GM21619 (cell line): ENCODE data around the gene ZBTB16.
"Not testable (repeated sequence)": the region's sequence is repeated elsewhere in the genome, so short reads cannot be mapped to it uniquely, and the experiment has no call there.

Experiments used
- ATAC-seq: cut with Tn5 transposase; IDR thresholded peaks from one replicate; pipeline ENCODE4 v1.9.1; 2021; ENCODE audit not compliant: unreplicated experiment

ZBTB16 gene

DNA sequence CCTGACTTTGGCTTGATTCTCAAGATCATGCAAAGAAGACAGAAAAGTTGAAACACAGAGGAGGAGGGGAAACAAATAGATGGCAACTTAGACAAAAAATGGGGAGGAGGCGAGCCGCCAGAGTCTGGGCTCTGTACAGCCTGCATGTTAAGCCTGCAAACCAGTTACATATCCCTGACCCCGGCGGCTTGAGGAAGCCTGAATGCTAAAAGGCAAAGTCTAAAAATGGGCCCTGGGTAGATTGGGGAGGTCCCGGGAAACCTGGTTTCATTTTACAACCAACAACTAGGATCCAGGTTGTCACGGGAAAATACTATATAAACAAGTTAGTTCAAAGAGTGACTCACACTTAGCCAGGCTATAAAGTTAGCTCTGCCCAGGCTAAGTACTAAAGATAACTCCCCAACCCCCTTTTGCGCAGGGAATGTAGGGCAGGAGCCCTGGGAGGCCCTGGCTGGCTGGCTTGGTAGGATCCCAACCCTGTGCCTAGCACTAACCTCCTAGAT is 18.8 kb upstream of the ZBTB16 start:
- ATAC-seq: no peak

DNA sequence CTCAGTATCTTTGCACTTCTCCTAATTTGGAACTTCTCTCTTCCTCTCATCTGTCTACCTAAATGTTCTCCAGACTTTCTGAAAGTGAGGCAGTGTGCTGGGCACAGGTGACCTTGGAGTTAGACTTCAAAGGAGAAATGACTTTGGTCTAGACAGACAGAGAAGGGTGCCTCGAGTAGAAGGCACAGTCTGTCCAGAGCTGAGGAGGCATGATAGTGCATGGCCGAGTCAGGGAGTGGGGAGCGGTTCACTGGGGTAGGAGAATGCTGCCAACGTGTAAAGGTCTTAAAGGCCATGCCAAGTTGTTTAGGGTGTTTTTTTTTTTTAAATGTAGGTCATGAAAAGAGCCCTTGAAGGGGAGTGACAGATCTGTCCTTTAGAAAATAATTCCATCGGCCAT is 17.3 kb upstream of the ZBTB16 start:
- ATAC-seq: no peak

DNA sequence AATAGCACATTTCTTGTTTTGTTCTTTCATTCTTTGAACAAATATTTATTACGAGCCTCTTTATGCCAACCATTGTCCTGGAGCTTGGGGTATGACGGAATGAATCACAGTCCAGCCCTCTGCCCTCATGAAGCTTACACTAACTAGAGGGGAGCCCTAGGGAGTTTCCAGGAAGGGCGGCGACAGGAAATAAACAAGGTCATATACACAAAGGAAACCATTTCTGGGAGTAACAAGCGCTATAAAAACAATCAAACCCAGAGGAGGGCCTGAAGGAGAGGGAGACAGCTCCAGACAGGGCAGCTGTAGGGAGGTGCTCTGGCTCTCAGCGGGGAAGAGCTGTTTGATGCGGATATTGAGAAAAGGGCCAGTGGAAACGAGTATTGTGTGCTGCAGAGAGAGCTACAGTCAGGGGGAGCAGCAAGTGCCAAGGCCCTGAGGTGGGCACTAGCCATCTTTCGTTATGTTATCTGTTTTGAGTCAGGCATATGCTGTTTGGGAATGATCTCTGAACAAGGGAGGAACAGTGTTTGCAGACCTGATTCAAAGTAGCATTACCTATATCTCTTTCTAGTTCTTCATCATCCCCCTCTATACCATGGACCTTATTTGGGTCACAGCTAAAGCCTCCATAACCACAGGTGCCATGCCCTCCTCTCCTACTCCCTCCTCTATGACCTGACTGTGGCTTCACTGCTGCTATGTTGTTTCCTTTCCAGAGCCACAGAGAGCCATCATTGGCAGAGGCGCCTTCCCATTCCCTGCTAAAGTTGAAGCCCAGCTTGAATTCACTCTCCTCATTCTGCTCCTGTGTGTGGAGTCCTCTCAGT is 15.3 kb upstream of the ZBTB16 start:
- no peak for ATAC-seq

DNA sequence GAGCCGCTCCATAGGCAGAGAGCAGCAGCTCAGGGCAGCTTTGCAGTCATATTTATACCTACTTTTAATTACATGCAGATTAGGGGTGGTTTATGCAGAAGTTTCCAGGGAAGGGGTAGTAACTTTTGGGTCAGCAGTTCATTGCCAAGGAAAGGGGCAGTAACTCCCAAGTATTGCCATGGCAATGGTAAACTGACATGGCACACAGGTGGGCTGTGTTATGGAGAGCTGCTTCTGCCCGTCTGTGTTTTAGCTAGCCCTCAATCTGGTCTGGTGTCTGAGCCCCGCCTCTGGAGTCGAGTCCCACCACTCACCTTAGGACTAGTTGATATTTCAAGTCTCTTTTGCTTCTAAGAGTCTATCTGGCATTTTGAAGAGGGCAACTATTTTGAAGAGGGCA is 12.2 kb upstream of the ZBTB16 start:
- ATAC-seq: no peak

DNA sequence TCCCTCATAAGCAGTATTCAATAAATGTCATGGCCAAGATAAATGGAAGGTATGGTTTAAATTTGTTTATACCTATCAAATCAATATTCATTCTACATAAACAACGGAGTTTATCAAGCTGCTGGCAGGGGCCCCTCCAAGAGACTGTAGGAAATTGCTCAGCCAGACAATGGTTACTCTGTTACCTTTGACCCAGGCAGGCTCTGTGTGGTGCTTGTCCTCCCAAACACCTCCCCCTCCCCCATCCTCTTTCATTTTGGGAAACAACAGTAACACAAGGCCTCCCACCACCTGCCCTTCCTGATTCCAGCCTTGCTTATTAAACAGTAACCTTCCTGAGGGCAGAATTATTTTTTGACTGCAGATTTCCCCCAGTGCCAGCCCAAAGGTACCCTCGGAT is 10.5 kb upstream of the ZBTB16 start:
- ATAC-seq: no peak

DNA sequence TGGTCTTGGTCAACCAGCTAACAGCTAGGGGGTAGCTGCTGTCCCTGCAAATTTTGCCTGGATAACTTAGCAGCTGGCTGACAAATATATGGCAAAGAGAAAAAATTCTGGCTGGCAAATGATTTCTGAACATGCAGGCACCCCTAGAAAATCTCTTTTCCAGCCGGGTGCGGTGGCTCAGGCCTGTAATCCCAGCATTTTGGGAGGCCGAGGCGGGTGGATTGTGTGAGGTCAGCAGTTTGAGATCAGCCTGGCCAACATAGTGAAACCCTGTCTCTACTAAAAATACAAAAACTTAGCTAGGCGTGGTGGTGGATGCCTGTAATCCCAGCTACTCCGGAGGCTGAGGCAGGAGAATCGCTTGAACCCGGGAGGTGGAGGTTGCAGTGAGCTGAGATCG is 9.7 kb upstream of the ZBTB16 start:
- ATAC-seq: not testable (repeated sequence)

DNA sequence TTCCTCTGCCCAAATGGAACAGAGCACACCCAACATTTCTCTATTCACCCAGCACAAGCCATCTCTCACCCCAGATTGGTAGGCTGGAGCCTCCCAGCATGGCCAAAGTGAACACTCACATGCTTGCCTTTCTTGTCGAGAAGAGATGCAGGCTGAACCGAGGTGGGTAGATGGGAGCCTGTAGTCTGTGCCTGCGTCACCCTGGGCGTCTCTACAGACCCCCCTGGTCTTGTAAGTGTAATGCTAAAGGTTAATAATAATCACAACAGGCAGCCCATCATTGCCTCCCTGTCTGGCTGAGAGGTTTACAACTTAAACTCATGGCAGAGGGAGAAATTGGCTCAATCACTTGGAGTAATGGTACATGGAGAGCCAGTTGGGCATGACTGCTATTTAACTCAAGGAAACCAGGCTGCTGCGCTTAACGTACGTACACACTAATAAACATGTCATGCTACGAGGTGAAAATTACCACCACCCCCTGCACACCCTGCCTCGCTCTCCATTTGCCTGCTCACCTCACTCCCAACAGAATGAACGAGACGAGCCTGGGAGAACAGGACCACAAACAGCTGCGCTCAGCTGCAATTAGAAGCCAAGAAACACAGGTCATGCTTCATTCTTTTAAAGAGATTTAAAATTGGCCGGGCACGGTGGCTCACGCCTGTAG is 9.1 kb upstream of the ZBTB16 start:
- ATAC-seq: no peak

DNA sequence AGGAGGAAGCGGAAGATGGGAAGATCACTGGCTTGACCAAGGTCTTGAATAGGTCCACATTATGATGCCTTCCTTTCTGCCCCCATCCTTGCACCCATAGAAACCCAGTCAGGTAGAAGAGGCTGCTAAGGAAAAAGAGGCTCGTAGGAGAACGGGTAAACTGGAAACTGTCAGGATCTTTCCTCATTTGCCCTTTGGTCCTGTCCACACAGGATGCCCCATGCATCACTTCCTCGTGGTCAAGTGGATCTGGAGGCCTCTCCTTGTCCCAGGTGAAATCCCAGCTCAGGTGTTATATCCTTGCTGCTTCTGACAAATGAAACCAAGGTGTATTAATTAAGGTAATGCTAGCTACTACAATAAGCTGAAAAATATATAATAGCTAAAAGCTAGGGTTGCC is 8.0 kb upstream of the ZBTB16 start:
- no peak for ATAC-seq

DNA sequence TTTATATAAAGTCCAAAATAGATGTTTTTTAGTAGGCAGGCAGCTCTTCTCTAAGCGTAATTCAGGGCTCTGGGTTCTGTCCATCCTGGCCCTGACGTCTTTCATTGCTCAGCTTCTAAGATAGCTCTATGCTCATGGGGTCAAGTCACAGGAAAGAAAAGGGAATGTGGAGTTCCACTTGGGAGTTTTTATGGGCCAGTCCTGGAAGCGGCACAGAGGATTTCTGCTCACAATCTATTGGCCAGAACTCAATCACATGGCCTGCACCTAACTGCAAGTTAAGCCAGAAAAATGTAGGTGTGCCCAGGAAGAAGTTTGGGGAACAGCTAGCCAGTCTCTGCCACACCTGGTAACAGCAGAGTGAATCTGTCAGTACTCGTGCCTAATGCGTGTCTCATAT is 7.4 kb upstream of the ZBTB16 start:
- no peak for ATAC-seq

DNA sequence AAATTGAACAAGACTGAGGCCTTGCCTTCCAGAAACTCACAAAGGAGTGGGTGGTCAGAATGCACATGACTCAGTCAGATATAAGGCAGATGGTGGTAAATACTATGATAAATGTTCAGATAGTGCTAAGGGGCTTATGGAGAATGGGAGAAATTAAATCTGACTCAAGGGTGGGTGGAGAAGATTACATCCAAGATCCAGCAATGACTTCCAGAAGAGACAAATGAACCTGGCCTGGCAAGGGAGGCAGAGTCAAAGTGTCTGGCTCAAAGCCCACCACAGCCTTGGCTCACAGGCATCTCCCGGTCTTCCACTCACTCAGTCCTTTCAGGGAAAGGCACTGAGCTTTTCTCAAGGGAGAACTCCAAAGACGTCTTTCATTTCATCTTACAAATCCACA is 6.1 kb upstream of the ZBTB16 start:
- no peak for ATAC-seq

DNA sequence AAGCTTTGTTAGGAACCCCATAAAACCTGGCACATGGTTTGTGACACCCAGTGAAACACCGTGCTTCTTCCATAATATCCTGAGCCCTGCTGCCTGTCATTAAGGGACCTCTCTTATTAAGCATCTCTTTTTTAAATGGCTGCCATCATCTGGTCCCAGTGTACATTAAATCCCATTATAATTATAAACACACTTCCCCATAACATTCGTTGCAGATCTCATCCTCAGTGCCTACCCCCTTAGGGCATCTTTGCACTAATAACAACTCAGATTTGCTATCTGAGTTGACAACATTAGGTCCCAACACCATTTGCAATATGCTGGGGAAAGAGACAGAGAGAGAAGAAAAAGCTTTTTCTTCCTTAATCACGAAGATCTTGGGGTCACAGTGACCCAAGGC is 4.7 kb upstream of the ZBTB16 start:
- ATAC-seq: no peak

DNA sequence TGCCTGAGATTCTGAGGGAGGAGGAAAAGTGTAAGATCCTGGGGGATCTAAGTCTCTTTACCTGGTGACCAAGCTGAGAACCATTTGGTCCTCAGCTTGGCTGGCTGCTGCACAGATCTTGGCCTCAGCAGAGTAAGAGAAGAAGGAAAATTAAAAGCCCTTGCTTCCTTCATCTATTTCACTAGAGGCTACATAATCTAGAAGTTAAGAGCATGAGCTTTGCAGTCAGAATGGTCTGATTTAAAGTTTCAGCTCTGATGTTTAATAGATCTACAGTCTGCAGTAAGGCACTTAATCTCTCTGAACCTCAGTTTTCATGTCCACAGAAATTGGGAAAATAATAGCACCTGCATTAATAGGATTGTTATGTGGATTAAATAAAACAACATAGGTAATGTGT is 3.1 kb upstream of the ZBTB16 start:
- no peak for ATAC-seq

DNA sequence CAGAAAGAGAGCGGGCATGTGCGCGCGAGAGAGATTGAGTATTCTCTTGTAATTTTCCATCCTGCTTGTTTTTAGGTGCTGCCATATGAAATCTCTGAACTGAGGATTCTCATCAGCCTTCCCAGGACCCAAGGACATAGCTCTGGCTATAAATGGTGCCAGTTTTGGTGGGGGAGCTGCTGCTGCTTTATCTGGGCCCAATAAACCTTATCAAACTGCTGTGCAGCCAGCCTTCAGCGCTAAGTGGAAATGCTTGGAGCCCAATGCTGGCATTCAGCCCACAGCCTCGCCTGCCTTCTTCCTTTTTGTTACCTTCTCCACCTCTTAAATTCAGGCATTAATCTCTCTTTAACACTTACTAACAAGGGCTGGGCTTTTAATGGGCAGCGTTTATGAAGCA is 2.4 kb upstream of the ZBTB16 start:
- ATAC-seq: no peak

DNA sequence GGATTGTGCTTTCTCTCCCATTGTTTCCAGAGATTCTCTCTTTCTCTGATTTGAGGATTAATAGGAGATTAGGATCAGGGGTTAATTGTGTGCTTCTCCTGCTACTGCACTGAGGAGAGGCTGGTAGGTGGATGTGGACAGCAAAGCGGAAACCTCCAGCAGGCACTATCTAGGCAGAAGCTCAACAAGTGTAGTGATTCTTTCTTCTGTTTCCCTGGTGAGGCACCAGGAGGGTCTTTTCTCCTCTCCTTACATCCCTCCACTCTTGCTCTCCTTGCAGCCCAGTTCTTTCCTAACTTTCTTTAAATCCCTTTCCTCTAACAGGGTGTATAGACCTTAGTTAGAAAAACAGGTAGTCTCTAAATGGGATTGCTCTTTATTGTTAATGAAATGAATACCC is 1.9 kb upstream of the ZBTB16 start:
- ATAC-seq: no peak

DNA sequence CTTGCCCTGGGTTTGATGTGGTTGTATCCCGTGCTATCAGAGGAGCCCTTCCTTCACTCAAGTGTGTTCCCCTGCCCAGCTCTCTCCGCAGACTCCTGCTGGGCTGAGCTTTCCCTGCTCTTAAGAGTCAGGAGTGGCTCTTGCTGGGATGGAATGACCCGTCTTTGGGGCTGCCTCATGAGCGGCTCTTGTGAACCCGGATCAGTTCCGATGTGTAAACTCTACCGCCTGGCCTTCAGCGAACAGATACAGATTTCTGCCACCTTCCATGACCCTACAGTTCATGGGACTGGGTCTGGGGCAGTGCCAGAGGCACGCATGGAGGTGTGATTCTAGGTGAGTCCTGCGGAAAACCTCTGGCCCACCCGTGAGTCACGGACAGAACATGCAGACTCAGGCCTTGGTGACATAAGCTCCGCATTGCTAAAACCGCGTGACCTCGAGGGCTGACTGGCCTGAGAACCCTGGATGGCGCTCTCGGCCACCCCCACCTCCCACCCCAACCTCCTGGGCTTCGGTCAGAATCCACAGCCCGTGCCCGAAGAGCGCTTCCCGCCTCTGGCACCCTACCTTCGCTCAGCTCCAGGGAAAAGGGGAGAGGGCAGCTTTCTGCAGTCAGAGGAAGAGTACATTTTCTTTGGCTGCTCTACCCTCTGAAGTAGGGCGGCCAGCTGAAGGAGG is 1.3 kb upstream of the ZBTB16 start:
- no peak for ATAC-seq

DNA sequence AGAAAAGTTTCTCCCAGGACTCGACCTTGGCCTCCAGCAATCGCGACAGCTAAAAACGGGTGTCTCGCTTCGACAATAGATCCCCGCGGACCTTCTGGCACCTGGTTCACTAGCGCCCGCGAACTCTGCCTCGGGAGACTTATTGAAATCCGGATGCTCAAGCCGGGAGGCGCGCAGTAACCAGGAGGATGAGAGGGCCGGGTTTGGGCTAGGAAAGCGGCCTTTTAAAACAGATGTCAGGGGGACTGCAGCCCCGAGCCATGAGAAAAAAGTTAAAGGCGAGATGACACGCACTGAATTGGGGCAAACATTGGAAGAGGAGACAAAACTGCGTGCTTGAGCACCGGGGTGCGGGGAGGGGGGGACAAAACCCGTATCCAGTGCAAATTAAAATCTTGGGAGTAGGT is 637 bp upstream of the ZBTB16 start:
- ATAC-seq: no peak

DNA sequence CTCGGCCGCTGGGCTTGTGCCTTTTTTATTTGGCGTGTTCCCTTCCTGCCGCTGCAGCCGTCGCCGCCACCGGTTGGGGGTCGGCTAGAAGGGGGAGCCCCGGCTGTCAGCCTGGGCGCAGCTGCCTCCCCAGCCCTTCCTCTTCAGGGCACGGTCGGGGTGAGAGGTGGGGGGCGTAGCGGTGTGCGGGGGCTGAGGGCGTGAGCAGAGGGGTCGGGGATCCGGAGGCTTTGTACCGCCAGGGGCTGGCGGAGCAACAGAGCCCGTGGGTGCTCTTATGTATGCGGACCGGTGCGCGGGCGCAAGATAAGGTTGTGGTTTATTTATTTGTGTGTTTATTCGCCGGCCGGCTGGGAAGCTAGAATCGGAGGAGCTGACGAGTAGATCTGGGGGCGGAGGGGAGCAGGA is 477 bp downstream of the ZBTB16 start:
- no peak for ATAC-seq

DNA sequence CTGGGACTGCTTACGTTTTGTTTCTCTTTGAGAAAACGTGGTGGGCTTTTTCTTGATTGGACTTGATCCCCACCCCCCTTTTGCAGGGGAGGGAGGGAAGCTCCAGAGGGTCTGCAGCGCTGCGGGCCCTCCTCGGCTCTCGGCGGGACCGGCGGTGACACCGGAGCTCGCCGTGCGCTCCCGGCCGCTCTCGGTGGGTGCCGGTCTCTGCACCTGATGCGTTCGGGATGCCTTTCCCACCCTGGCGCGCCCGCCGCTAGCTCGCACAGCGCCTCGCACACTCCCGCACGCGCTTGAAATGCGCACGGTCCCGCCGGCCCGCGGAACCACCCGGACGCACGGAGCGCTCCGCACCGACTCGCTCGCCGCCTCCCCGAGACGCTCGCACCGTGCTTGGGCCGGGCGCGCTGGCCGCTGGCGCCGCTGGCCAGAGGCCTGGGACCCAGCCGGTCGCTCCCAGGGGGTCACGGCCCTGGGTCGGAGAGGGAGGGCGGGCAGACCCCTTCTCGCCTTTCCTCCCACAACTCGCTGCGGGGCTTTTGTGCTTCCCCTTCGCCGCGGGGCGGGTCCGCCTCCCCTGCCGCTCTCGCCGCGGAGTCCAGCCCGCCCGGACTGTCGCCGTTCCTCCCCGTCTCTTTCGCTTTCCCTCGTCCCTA is 1.0 kb downstream of the ZBTB16 start:
- ATAC-seq: no peak

DNA sequence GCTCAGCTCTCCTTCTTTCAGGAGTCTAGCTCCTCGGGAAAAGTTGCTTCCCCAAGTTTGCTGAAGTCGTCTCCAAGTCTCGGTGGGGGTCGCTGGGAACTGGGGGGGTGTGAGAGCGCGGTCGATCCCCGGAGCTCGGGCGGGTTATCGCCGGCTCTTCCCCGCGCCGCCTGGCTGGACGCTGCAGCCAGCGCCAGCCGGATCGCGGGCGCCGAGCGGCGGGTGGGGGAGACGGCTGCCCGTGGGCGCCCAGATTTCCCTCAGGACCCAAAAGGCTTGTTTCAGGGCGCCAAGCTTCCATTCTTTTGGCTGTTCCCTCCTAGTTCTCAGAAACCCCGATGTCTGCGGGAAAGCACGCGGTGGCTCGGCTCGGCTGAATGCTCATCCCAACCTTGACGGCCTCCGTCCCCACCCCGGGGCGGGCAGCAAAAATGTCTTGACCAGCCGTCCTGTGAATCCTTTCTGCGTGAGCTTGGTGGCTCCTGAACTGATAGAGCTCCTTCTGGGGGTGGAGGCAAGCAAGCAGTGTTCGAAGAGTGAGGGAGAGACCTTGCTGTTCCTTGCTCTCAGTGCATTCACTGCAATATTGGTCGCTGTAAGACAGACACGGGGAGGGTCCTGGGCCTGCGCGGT is 1.7 kb downstream of the ZBTB16 start:
- no peak for ATAC-seq

DNA sequence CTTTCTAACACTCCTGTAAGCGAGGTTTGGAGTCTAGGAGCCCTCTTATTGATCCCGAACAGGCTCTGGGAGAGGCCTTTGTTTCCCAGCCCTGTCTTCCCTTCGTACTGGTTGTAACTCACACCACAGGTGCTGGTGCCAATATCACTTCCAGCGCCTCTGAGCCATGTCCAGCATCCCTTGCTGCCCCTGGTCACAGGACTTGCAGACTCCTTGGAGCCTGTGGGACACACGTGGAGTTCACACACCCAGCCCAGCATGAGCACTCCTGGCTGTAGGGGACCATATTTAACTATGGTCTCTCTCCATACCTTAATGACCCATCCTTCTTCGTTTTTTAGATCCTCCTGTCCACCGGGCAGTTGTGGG is 2.2 kb downstream of the ZBTB16 start:
- ATAC-seq: no peak

DNA sequence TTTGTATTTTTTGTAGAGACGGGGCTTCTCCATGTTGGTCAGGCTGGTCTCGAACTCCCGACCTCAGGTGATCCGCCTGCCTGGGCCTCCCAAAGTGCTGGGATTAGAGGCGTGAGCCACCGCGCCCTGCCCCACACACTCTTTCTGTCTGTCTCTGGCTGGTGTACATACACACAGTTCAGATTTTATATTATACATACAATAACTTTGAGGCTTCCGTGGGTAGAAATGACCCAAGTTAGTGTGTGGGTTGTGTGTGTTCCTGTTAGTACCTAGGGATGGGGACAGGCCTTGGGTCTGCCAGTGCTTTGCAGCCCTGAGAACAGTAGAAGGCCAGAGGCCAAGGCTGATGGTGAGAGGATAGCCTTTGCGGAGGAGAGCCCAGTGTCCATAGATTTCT is 2.8 kb downstream of the ZBTB16 start:
- no peak for ATAC-seq
